ENCODE measurements around the gene ANG. TPM values are rescaled to one million over a fixed set of nuclear protein-coding genes. Genes with fewer than 3 reads are reported as not detected.
"Not testable (repeated sequence)": the region's sequence is repeated elsewhere in the genome, so short reads cannot be mapped to it uniquely, and the experiment has no call there.

ANG gene
- total RNA-seq, 1 donor from 2014 or later: 2.4 TPM

DNA sequence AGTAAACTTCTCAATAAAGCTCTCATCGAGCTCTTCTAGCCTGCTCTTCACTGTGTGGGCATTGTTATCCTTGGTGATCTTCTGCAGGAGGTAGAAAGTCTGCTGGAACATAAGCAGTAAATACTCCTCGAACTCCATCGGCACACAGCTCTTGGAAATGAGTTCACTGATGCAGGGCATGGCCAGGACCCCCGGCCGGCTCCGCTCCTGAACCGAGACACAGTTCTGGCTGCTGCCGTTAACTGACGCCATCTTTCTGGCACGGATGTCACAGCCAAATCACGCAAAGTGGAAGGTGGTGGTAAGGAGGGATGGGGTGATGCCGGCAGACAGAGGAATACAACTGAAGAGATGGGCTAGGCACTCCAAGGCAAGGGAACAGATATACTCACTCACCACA lies 33.5 kb downstream of the ANG start:
- Histone ChIP-seq H3K27me3 (ENCODE audit: control insufficient read depth, insufficient read depth, low read length) (no peaks in the 10 kb centered on the region), H3K4me3 (ENCODE audit: low read depth, low read length) (no peak overlapping the region), H3K36me3 (ENCODE audit: control insufficient read depth, insufficient read depth, low read length) (no peaks in the 10 kb centered on the region)
- TF ChIP-seq CTCF (IDR thresholded peaks at IDR 0.05; ENCODE audit: insufficient read depth, low read length, severe bottlenecking): no peak
- no peak for DNase-seq (ENCODE audit: low read depth)
- FAIRE-seq: no peak

GRCh38 chr14:20723488-20723887 lies 34.9 kb downstream of the ANG start:
- Histone ChIP-seq H3K27me3 (ENCODE audit: control insufficient read depth, insufficient read depth, low read length) (no peaks in the 10 kb centered on the region), H3K36me3 (ENCODE audit: control insufficient read depth, insufficient read depth, low read length) (no peaks in the 10 kb centered on the region), H3K4me3 (ENCODE audit: low read depth, low read length) (no peak overlapping the region)
- TF ChIP-seq CTCF (IDR thresholded peaks at IDR 0.05; ENCODE audit: insufficient read depth, low read length, severe bottlenecking): no peak
- no peak for DNase-seq (ENCODE audit: low read depth)
- FAIRE-seq: no peak

DNA sequence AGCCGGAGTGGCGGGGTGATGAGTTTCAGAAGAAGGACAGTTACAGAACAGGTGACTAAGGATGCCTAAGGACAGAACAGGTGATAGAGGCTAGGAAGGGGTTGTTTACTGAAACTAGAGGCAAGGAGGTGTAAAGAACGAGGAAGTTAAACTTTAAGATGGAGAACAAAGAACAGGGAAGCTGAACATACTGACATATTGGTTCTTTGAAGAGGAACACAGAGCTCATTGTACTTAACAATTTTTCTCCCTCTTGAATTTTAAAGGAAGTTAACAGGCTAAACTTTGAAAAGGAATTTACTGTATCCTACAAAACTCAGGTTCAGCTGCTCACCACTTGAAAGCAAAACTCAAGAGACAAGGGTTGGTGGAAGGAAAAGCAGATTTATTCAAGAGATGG lies 37.6 kb downstream of the ANG start:
- FAIRE-seq; H3K27me3 ChIP-seq (ENCODE audit: control insufficient read depth, insufficient read depth, low read length); H3K36me3 ChIP-seq (ENCODE audit: control insufficient read depth, insufficient read depth, low read length); H3K4me3 ChIP-seq (ENCODE audit: low read depth, low read length); DNase-seq (ENCODE audit: low read depth): not testable (repeated sequence)

GRCh38 chr14:20726531-20726930 lies 38.0 kb downstream of the ANG start:
- Histone ChIP-seq H3K4me3 (ENCODE audit: low read depth, low read length) (no peak overlapping the region), H3K36me3 (ENCODE audit: control insufficient read depth, insufficient read depth, low read length) (no peaks in the 10 kb centered on the region), H3K27me3 (ENCODE audit: control insufficient read depth, insufficient read depth, low read length) (no peaks in the 10 kb centered on the region)
- TF ChIP-seq CTCF (IDR thresholded peaks at IDR 0.05; ENCODE audit: insufficient read depth, low read length, severe bottlenecking): no peak
- FAIRE-seq: no peak
- DNase-seq (ENCODE audit: low read depth): no peak

GRCh38 chr14:20730891-20731290 lies 42.3 kb downstream of the ANG start:
- FAIRE-seq: no peak

DNA sequence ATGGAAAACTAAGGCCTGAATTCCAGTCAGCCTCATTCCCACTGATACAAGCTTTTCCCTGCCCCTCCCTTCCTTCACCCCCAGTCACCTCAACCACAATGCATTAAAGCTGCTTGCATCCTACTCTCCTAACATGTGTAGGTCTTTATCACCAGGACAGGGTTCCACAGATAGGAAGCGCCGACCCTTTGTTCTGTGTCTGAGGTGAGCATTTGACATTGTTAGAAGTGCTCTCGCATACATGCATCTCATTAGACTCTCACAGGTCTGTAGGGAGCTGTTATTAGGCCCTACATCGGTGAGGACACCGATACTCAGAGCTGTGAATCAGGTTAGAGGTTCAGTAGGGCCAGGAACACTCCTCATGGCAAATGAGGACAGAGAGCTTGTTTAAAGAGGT lies 43.9 kb downstream of the ANG start:
- no peak for FAIRE-seq
- Histone ChIP-seq H3K4me3 (ENCODE audit: low read depth, low read length) (no peak overlapping the region), H3K36me3 (ENCODE audit: control insufficient read depth, insufficient read depth, low read length) (no peaks in the 10 kb centered on the region), H3K27me3 (ENCODE audit: control insufficient read depth, insufficient read depth, low read length) (no peaks in the 10 kb centered on the region)
- no peak for DNase-seq (ENCODE audit: low read depth)
- TF ChIP-seq CTCF (IDR thresholded peaks at IDR 0.05; ENCODE audit: insufficient read depth, low read length, severe bottlenecking): no peak

More at GRCh38 chr14:20730891-20731290, 42.3 kb downstream of the ANG start:
- Histone ChIP-seq H3K4me3 (ENCODE audit: low read depth, low read length) (no peak overlapping the region), H3K27me3 (ENCODE audit: control insufficient read depth, insufficient read depth, low read length) (no peaks in the 10 kb centered on the region), H3K36me3 (ENCODE audit: control insufficient read depth, insufficient read depth, low read length) (no peaks in the 10 kb centered on the region)
- no peak for DNase-seq (ENCODE audit: low read depth)
- TF ChIP-seq CTCF (IDR thresholded peaks at IDR 0.05; ENCODE audit: insufficient read depth, low read length, severe bottlenecking): no peak

Measured in bronchial epithelial cell (primary cell).